ENCODE results near the gene FAM168A.

DNA sequence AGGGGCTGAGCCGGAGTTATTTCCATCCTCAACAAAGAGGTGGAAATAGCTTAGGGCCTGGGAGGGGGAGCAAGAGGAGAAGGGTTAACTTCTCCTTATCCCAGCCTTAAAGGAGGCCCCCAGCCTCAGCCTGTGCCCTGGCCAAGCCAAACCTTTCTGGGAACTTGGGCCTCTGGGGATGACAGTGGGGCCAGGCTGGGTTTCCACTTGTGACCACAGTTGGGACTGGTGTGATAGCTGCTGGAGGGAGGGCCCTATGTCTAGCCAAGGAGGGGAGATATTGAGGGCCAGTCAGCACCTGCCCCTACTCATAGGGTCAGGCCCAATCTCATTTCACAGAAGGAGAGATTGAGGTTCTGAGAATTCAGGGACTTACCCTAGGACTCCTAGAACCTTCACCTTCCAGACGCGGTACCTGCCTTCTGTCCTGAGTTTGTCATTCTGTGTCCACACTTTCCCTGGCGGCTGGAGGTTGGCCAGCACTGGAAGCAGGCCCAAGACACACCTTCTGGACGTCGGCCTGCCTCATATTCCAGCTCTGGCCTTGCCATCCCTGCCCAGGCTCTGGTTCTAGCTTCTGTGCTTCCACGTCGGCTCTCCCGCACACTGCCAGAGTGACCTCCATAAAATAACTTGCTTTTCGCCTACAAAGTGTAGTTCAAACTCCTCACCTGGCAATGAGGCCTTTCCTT, 218.6 kb downstream of the FAM168A start:
- no peak for TF ChIP-seq CTCF (IDR thresholded peaks at IDR 0.05)
- no peak for TF ChIP-seq POLR2A (IDR thresholded peaks at IDR 0.05; ENCODE audit: low read length)
- TF ChIP-seq RAD21 (conservative IDR thresholded peaks at IDR 0.05 in 1 of 2, IDR thresholded peaks at IDR 0.05 in 1 of 2): no peak
- no peak for TF ChIP-seq JUN (IDR thresholded peaks at IDR 0.05)
- TF ChIP-seq CBX2 (IDR thresholded peaks at IDR 0.05; ENCODE audit: borderline replicate concordance, low read depth): no peak
- no peak for TF ChIP-seq E2F6 (IDR thresholded peaks at IDR 0.05; ENCODE audit: borderline replicate concordance, low read depth)

Data from A549 (cell line).